Stomach (tissue), 4 donors: ENCODE data around the gene FKBP1C.

Experiments used
- POLR2A ChIP-seq, 4 donors: fragments of 450-650 bp; IDR thresholded peaks; one replicate each; pipeline ENCODE4 v1.6.1; 2016; ENCODE audit warnings: antibody characterized with exemption in 4 of 4, control low read depth in 2 of 4, mild to moderate bottlenecking in 1 of 4, moderate library complexity in 1 of 4
- TF ChIP-seq, protein P1 (sequence below), 7 experiments: fragments of 450-650 bp in 4 of 7; fragments of 200-600 bp in 3 of 7; sonication (generic) in 3 of 7; IDR thresholded peaks; one replicate each; pipeline ENCODE4 v1.5.1; 2016 to 2019; ENCODE audit warnings: antibody characterized with exemption in 7 of 7, control low read depth in 2 of 7, mild to moderate bottlenecking in 1 of 7

DNA sequence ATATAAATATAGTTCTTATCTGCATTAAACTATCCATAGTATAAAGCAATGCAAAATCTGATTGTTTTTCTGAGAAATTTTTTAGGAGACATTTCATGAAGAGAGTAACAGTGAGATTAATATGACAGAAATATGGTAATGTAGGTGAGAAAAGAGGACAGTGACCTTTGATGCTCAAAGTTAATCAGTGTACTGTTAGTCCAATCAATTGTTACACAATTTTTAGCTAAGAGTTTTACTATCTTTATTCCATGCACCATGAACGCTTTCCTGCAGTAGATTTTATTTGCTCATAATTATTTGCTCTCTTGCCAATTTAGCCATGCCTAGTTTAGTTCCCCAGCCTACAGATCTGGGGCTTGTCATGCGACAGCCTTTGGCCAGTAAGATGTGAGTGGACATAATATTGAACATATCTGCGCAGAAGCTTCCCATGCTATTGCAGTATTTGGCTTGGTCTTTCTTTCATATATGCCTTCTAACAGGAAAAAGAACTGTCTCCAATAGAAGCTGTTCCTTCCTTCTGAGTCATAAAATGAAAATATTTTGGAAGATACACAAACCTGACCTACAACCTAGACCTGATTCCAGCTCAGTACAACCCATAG, 38.7 kb downstream of the FKBP1C start:
- TF ChIP-seq POLR2A (IDR thresholded peaks at IDR 0.05) = no peak
- TF ChIP-seq, protein P1, sequence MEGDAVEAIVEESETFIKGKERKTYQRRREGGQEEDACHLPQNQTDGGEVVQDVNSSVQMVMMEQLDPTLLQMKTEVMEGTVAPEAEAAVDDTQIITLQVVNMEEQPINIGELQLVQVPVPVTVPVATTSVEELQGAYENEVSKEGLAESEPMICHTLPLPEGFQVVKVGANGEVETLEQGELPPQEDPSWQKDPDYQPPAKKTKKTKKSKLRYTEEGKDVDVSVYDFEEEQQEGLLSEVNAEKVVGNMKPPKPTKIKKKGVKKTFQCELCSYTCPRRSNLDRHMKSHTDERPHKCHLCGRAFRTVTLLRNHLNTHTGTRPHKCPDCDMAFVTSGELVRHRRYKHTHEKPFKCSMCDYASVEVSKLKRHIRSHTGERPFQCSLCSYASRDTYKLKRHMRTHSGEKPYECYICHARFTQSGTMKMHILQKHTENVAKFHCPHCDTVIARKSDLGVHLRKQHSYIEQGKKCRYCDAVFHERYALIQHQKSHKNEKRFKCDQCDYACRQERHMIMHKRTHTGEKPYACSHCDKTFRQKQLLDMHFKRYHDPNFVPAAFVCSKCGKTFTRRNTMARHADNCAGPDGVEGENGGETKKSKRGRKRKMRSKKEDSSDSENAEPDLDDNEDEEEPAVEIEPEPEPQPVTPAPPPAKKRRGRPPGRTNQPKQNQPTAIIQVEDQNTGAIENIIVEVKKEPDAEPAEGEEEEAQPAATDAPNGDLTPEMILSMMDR (IDR thresholded peaks at IDR 0.05) = no peak
